Ishikawa (cell line): Measurements from ENCODE around the gene MON2.

ENCODE experiments used
- CEBPB ChIP-seq: IDR thresholded peaks from 2 replicates; pipeline ENCODE4 v1.6.1; 2012
- EGR1 ChIP-seq: IDR thresholded peaks from 2 replicates; pipeline ENCODE4 v1.6.1; 2012
- EP300 ChIP-seq: IDR thresholded peaks from 2 replicates; pipeline ENCODE4 v1.6.1; 2012; ENCODE audit warnings: borderline replicate concordance
- FOXM1 ChIP-seq: IDR thresholded peaks from 2 replicates; pipeline ENCODE4 v1.6.1; 2012; ENCODE audit warnings: low read depth, borderline replicate concordance
- NFIC ChIP-seq: IDR thresholded peaks from 2 replicates; pipeline ENCODE4 v1.6.1; 2012
- RAD21 ChIP-seq: IDR thresholded peaks from 2 replicates; pipeline ENCODE4 v1.6.1; 2012; ENCODE audit warnings: low read depth
- TAF1 ChIP-seq: IDR thresholded peaks from 2 replicates; pipeline ENCODE4 v1.6.1; 2012; ENCODE audit warnings: low read depth, mild to moderate bottlenecking
- YY1 ChIP-seq: IDR thresholded peaks from 2 replicates; pipeline ENCODE4 v1.6.1; 2012; ENCODE audit warnings: low read depth
- TF ChIP-seq, protein P1 (sequence below): IDR thresholded peaks from 2 replicates; pipeline ENCODE4 v1.6.1; 2012
- TF ChIP-seq, protein P2 (sequence below): IDR thresholded peaks from 2 replicates; pipeline ENCODE4 v1.6.1; 2012; ENCODE audit warnings: low read depth, mild to moderate bottlenecking

- TF ChIP-seq, protein P1, sequence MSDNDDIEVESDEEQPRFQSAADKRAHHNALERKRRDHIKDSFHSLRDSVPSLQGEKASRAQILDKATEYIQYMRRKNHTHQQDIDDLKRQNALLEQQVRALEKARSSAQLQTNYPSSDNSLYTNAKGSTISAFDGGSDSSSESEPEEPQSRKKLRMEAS: no peak
- no peak for TF ChIP-seq NFIC
- TF ChIP-seq FOXM1: no peak
- TF ChIP-seq TAF1: no peak
- TF ChIP-seq YY1: no peak
- TF ChIP-seq RAD21: no peak
- TF ChIP-seq, protein P2, sequence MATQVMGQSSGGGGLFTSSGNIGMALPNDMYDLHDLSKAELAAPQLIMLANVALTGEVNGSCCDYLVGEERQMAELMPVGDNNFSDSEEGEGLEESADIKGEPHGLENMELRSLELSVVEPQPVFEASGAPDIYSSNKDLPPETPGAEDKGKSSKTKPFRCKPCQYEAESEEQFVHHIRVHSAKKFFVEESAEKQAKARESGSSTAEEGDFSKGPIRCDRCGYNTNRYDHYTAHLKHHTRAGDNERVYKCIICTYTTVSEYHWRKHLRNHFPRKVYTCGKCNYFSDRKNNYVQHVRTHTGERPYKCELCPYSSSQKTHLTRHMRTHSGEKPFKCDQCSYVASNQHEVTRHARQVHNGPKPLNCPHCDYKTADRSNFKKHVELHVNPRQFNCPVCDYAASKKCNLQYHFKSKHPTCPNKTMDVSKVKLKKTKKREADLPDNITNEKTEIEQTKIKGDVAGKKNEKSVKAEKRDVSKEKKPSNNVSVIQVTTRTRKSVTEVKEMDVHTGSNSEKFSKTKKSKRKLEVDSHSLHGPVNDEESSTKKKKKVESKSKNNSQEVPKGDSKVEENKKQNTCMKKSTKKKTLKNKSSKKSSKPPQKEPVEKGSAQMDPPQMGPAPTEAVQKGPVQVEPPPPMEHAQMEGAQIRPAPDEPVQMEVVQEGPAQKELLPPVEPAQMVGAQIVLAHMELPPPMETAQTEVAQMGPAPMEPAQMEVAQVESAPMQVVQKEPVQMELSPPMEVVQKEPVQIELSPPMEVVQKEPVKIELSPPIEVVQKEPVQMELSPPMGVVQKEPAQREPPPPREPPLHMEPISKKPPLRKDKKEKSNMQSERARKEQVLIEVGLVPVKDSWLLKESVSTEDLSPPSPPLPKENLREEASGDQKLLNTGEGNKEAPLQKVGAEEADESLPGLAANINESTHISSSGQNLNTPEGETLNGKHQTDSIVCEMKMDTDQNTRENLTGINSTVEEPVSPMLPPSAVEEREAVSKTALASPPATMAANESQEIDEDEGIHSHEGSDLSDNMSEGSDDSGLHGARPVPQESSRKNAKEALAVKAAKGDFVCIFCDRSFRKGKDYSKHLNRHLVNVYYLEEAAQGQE: no peak
- TF ChIP-seq CEBPB: no peak
- no peak for TF ChIP-seq EGR1
- no peak for TF ChIP-seq EP300
Observed at GRCh38 chr12:62429457-62429856, 37.2 kb upstream of the MON2 start.
